Renal cortical epithelial cell (primary cell): ENCODE measurements around the gene SNX21. TPM values are rescaled to one million over a fixed set of nuclear protein-coding genes. Genes with fewer than 3 reads are reported as not detected.
"Not testable (repeated sequence)": the region's sequence is repeated elsewhere in the genome, so short reads cannot be mapped to it uniquely, and the experiment has no call there.

Experiments
- DNase-seq: peaks from one replicate; pipeline ENCODE4 v3.0.0-alpha.2; 2011; ENCODE audit warnings: low read depth
- total RNA-seq: library from RNA; depleted of rRNA; stranded (reverse); fragments of >200 nt; gene quantifications from 2 replicates; pipeline ENCODE4 v1.2.3, GENCODE V29; 2014

The SNX21 gene
- total RNA-seq, 1 donor from 2014 or later: 32.1 TPM

GRCh38 chr20:45850926-45851325 is 17.3 kb downstream of the SNX21 start:
- DNase-seq: no peak

DNA sequence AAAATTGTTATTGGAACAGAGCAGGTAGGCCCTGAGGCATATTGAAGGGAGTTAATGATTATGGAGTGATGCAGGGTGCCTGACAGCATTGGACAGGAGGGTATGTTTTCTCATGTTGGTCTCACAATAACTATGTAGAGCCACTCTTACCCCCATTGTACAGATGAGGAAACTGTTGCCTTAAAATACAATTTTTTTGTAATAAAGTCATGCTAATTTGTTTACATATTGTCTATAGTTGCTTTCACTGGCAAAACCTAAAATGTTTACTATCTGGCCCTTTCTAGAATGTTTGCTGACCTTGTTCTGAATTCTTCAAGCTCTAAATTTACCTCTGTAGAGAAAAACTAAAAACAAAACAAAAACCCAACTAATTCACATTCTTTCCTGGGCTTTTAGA is 17.9 kb downstream of the SNX21 start:
- peak; percentile 71 for DNase-seq

- no peak for DNase-seq
Measured at GRCh38 chr20:45852326-45852725, 18.7 kb downstream of the SNX21 start.

DNA sequence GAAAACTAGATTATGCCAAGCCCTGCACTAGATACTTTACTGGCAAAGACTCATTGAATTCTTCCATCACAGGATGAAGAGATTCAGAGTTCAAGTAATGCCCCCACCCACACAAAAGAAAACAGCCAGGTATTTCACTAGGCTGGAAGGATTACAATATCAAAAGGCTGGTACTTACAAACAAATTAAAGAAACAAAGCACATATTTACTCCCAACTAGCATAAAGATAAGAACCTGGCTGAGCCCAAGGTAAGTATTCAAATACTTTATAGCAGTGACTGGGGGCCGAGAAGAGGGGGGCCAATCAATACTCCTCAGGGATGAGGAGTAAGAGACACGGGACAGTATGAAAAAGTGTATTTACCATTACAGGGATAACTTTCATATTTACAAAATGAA is 19.9 kb downstream of the SNX21 start:
- no peak for DNase-seq

- DNase-seq: peak; percentile 100
Measured at GRCh38 chr20:45857114-45857881, 23.7 kb downstream of the SNX21 start, which contains the start of the genes ACOT8 and ZSWIM3. ACOT8 (minus strand) TSS chr20:45857392; CDS start chr20:45857315, 77 bp downstream. ZSWIM3 (plus strand) TSS chr20:45857614; CDS start chr20:45857826, 212 bp downstream.

DNA sequence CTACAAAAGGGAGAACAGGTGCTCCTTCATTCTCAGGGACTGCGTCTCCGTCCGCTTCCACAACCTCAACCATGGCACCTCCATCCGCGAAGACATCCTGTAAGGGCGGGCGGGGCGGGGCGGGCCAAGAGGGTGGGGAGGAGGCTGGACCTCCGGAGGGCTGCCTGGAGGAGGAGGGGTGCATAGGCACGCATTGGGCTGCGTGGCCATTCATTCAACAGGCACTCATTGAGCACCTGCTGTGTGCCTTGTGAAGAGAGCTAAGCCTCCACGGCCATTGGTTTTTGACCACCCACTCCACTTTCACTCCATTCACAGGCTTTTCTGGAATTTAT is 24.2 kb downstream of the SNX21 start:
- DNase-seq: no peak

DNA sequence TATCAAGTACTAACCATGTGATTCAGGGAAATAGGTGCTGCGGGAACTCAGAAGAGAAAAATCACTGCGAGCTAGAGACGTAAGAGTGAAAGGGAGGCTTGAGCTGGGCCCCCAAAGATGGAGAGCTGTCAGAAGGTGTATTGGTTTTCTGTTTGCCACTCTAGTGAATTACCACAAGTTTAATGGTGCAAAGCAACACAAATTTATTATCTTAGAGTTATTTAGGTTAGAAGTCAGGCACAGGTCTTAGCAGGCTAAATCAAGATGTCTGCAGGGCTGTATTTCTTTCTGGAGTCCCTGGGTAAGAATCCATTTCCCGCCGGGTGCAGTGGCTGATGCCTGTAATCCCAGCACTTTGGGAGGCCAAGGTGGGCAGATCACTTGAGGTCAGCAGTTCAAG is 26.3 kb downstream of the SNX21 start:
- no peak for DNase-seq

DNA sequence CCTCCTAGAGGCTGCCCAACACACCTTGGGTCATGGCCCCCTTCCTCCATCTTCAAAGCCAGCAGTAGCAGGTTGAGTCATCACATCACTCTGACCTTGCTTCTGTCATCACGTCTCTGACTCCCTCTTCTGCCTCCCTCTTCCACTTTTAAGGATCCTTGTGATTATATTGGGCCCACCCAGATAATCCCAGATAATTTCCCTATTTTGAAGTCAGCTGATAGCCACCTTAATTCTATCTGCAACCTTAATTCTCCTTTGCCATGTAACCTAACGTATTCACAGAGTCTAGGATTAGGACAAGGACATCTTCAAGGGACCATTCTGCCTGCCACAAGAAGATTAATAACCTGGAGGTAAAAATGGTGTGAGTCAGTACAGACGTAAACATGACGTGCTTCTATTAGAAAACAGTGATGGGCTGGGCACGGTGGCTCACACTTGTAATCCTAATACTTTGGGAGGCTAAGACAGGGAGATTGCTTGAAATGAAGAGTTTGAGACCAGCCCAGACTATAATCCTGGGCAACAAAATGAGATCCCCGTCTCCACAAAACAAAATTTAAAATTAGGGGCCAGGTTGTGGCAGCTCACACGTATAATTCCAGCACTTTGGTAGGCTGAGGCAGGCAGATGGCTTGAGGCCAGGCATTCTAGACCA is 27.1 kb downstream of the SNX21 start:
- DNase-seq: peak; percentile 13

DNA sequence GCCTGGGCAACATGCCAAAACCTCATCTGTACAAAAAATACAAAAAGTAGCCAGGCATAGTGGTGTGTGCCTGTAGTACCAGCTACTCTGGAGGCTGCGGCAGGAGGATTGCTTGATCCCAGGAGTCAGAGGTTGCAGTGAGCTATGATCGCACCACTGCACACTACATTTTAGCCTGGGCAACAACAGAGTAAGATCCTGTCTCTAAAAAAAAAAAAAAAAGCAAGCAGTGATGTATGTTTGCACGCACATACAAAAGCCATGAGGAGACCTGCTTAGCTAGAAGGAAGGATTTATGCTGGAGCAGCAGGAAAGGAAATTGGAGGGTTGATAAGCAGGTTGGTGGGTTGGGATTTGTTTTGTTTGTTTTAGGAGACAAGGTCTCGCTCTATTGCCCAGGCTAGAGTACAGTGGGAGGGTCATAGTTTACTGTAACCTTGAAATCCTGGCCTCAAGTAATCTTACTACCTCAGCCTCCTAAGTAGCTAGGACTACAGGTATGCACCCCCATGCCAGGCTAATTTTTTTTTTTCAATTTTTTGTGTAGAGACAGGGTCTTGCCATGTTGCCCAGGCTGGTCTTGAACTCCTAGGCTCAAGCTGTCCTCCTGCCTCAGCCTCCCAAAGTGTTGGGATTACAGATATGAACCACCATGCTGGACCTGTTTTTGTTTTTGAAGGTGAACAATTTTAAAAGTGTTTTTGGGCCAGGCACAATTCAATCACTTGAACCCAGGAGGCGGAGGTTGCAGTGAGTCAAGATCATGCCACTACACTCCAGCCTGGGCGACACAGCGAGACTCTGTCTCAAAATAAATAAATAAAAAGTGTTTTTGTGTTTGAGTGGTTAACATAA is 27.8 kb downstream of the SNX21 start:
- DNase-seq: peak; percentile 29

GRCh38 chr20:45863543-45864470 is 30.2 kb downstream of the SNX21 start:
- DNase-seq: no peak

GRCh38 chr20:45866454-45866853 is 32.9 kb downstream of the SNX21 start:
- no peak for DNase-seq

GRCh38 chr20:45867136-45867818 is 33.7 kb downstream of the SNX21 start:
- DNase-seq: no peak

GRCh38 chr20:45867819-45868176 is 34.2 kb downstream of the SNX21 start:
- DNase-seq: peak; percentile 81

- DNase-seq: no peak
Measured at GRCh38 chr20:45872626-45873025, 39.0 kb downstream of the SNX21 start.

GRCh38 chr20:45873409-45874103 is 40.0 kb downstream of the SNX21 start:
- no peak for DNase-seq

GRCh38 chr20:45874104-45874481 is 40.5 kb downstream of the SNX21 start:
- not testable (repeated sequence) for DNase-seq

GRCh38 chr20:45874576-45874975 is 41.0 kb downstream of the SNX21 start:
- DNase-seq: no peak

GRCh38 chr20:45878076-45878761 is 44.6 kb downstream of the SNX21 start:
- DNase-seq: no peak

GRCh38 chr20:45880988-45881788 is 47.6 kb downstream of the SNX21 start, which contains the start of gene ZSWIM1:
ZSWIM1 (plus strand) TSS chr20:45881227; CDS start chr20:45882593, 1,366 bp downstream.
- peak; percentile 98 for DNase-seq
